Retina (tissue), 1 donor: ENCODE measurements around the gene ABTB1.
"Not testable (repeated sequence)": the region's sequence is repeated elsewhere in the genome, so short reads cannot be mapped to it uniquely, and the experiment has no call there.

Source experiments
- DNase-seq: peaks from one replicate; pipeline ENCODE4 v3.0.0-alpha.2; 2016

Gene ABTB1

DNA sequence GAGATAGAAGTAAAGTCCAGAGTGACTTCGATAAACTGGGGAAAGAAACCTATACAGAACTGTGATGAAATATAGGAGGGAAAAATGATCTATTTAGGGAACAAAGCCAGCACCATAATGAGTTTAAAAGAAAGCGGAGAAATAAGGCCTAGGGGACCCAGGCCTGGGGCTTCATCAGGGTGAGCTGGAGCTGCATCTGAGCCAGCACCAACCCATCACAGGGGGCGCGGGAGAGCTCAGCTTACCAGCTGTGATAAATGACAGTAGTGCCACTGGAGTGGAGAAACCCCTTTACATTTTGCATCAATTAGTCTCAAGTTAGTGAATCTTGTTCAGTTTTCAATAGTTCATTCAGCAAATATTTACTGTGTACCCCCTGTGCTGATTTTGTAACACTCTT, 22.5 kb upstream of the ABTB1 start:
- DNase-seq: no peak

DNA sequence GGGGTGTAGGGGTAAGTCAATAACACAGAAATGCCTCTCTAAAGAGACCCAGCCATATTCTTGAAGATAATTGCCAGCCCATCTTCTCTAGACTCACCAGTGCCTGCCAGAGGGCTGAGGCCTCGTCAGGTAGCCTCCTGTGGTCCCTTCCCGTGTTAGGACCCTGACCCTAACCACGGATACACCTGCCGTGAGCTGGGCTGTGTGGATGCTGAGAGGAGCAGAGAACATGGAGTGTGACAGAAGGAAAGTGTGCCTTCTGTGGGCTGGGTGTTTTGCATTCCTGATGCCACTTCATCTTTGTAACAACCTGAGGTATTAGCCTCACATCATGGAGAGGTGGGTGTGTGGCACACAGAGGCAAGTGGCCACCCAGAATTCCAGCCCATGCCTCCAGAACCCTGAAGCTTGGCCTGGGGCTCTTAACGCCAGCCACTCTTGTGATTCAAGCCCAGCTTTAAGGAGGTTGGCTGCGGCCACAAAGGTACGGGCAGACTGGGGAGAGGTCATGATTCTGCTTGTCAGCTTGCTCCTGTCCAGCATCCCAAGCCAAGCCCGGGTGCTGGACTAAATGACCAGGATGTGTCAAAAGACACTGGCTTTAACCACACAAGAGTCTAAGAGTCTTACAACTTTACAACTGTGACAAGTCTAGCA, 21.1 kb upstream of the ABTB1 start:
- peak; percentile 29 for DNase-seq

DNA sequence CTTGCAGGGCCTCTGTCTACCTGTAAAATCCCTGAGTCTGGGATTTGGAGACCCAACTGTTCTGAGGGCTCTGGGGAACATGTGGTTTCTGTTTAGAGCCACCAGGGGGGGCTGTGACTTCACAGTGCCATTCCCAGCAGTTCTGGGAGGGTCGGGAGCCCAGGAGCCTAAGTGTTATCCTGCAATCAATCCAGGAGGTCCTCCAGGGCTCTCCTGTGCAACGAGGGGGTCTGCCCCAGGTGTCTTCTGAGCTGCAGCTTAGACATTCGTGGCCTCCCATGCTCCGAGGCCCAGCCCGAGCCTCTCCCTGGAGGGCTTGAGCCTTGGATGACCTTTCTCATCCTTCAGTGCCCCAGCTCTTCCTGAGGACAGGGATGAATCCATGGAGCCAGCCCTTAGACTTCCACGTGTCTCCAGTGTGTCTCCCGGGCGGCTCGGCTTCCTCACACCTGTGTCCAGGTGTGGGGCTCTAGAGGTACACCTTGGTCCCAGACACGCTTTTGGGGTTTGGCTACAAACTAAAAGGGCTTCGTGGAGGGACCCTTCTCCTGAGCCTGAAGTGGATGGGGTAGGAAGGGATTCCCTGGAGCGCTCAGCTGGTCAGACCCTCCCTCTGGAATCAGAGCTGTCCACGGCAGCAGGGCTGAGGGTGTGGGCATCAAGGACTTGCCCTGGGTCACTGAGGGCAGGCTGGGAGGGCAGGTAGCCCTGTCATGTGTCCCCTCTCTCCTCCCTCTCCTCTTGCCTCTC, 20.3 kb upstream of the ABTB1 start:
- peak; percentile 80 for DNase-seq

DNA sequence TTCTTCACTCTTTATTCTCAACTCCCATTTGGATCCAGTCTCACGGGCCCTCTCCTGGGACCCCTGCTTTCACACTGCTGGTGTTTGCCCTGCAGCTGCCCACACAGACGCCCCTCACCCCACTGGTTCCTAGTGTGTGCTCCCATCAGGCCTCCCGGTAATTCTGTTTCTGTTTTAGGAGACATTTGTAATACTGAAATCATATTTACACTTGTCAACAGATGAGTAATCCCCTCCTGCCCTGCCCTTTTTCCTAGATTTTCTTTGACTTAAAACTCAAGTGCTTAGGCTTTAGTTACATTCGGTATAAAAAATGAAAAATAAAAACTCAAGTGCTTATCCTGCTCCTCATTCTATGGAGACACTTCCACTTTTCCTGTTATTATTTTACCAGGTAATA, 18.4 kb upstream of the ABTB1 start:
- no peak for DNase-seq

DNA sequence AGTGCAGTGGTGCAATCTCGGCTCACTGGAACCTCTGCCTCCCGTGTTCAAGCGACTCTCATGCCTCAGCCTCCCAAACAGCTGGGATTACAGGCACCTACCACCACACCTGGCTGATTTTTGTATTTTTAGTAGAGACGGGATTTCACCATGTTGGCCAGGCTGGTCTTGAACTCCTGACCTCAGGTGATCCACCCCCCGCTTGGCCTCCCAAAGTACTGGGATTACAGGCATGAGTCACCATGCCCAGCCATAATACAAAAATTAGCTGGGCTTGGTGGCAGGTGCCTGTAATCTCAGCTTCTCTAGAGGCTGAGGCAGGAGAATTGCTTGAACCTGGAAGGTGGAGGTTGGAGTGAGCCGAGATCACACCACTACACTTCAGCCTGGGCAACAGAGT, 17.8 kb upstream of the ABTB1 start:
- DNase-seq: not testable (repeated sequence)

DNA sequence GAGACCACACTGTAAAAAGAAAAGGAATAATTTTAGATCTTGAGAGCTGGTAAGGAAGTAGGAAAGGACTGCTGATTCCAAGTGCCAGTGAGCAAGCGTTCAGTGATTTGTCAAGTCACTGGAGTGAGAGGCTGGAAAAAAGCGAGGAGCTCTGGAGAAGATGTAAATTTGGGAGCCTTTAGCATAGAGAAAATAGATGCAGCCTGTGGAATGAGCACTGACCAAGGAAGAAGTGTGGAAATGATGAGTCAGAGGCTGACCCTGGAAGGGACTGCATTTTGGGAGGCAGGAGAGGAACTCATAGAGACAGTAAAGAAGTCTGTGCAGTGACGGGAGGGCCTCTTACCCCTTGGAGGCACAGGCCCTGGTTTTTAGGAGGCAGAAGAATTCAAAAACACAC, 17.1 kb upstream of the ABTB1 start:
- DNase-seq: no peak

DNA sequence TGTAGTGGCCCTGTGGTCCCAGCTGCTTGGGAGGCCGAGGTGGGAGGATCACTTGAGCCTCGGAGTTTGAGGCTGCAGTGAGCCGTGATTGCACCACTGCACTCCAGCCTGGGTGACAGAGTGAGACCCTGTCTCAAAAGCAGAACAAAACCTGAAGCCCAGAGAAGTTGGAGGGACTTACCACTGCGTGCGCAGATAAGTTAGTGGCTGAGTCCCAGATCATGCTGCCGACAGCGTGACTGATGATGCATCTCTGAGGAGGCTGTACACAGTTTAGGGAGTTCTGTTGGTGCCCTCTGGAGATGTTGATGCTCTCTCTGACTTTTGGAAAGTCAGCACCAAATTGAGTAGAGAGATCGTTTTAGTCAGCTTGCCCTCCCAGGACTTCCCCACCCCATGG, 15.8 kb upstream of the ABTB1 start:
- DNase-seq: no peak

DNA sequence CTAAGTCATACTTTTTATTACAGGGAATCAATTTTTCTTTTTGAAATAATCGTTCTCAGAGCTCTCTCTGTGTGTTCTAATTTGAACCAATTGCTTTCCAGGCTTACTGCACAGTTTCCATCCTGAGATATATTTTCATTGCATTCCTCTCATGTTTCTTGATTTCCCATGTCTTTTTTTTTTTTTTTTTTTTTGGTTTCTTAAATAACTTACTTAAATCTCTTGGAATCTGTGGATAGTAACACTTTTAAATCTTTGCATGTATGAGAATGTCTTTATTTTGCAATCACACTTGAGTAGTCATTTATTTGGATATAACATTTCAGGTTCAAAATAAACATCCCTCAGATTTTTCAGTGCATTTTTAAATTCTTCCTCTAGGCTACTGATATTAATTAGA, 14.5 kb upstream of the ABTB1 start:
- no peak for DNase-seq

DNA sequence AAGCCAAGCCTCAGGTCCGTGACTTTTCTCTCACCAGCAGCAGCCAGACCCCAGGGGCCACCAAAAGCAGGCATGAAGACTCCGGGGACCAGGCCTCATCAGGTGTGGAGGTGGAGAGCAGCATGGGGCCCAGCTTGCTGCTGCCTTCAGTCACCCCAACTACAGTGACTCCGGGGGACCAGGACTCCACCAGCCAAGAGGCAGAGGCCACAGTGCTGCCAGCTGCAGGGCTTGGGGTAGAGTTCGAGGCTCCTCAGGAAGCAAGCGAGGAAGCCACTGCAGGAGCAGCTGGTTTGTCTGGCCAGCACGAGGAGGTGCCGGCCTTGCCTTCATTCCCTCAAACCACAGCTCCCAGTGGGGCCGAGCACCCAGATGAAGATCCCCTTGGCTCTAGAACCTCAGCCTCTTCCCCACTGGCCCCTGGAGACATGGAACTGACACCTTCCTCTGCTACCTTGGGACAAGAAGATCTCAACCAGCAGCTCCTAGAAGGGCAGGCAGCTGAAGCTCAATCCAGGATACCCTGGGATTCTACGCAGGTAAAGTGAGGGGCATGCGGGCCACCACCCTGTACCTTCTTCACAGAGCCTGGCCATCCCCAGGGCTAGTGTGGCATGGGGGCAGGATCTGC, 12.0 kb upstream of the ABTB1 start:
- no peak for DNase-seq

DNA sequence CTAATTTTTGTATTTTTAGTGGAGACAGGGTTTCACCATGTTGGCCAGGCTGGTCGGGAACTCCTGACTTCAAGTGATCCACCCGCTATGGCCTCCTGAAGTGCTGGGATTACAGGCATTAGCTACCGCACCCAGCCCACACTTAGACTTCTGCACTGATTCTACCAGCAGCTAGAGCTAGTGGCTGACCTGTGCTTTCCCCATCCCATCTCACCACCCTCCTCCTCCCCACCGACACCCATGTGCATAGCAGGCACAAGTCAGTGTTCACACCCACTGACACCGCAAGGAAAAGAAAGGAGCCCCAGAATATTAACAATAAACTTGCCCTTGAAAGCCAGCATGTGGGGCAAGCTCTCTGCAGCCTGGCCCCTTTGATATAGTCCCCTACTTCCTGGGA, 11.2 kb upstream of the ABTB1 start:
- DNase-seq: no peak

DNA sequence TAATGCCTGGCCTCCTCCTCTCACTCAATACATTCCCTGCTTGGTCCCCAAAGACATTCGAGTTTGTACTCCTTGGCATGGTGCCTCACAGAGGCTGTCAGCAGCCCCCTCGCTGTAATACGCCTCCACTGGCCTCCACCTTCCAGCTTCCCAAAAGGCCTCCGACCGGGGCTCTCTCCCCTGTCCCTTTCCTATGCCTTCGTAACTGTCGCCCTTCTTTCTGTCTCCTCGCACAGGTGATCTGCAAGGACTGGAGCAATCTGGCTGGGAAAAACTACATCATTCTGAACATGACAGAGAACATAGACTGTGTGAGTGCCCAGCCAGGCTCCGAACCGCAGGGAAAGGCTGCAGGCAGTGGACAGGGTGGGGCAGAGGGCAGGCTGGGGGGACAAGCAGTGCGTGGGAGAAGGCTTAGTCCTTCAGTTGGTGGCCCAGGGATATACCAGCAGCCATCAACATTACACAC, 10.7 kb upstream of the ABTB1 start:
- DNase-seq: no peak

DNA sequence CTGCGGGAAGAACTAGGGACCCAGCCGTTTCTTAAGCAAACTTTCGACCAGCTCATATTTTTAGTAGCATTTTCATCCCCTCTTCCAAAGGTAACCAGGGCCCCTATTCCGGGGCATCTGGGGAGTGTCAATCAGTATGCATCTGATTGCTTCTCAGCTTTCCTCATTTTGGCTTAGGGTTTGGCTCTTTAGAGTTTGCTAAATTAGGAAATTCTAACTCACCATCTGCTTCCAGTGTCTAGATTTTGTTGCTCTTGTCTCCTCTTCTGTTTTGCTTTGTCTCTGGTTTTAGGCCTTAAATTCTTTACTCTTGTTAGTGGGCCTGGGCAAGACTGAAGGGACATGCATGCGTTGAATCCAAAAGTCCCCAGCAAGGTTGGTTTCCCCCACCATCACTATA, 9.6 kb upstream of the ABTB1 start:
- DNase-seq: no peak

DNA sequence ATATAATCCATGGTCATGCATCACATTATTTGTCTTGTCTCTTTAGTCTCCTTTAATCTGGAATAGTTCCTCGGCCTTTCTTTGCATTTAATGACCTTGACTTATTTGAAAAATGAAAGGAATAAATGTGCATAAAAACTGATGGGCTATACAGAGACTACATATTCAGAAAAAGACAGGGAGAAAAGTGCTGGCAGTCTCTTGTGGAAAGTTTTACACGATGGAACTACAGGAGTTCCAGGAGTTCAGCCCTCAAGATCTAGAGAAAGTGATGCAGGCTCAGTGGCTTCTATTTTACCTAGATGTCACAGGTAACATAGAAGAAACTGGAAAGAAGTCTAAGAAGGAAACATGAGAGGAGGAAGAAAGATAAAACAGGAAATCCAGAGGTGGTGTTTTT, 7.6 kb upstream of the ABTB1 start:
- DNase-seq: no peak

DNA sequence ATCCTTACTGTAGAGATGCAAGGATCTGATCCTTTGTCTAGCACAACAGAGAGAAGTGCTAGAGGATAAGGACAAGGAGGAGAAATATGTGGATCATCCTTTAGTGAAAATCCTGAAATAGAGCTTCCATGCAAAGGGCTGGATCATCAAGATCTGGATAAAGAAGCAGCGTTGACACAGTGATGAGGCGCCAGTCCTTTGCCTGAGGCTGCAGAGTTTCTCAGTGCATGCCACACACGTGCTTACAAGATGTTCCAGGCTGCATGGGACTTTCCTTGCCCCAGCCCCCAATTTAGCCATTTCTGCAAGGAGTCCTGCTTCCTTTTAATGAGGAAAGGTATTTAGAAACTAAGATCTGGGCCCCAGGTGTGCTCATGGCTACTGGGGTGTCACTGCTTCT, 7.2 kb upstream of the ABTB1 start:
- no peak for DNase-seq

DNA sequence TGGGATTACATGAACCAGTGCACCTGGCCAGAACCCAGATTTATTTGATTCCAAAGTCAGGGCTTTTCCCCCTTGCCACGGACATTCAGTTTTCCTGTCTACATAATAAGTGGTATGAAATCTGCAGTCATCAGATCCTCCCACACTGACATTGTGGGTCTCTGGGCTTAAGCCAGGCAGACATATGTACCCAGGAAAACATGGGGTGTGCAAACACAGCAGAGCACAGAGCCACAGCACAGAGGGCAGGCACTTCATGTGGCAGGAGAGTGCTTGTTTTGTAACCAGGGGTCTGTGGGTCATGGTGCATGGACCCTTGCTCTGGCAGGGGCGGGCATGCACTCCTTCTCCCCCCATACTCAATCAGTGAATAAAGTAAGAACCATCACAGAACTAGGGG, 6.1 kb upstream of the ABTB1 start:
- no peak for DNase-seq

DNA sequence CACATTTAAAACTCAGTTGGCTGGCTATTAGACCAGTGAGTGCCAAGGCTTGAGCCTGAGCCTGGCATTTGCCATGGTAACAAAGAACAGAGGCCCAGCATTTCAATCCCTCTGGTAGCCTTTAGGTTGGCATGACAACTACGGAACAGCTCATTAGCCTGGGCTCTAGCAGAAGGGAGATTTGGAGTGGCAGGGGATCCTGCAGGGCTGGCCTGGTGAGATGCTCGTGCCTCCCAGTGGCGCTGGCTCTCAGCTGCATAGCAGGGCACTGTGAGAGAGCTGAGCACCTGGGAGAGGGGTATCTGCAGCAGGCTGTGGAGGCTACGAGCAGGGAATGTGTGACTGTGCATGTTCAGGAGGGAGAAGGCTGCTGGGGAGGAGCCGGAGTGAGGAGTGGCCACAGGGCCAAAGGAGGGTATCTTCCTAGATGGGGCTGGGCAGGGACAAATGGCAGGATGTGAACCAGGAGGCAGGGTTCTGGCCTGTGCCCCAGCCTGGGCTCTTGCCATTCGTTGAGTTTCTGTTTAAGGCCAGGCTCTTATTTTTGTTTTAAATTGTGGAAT, 5.6 kb upstream of the ABTB1 start:
- no peak for DNase-seq

DNA sequence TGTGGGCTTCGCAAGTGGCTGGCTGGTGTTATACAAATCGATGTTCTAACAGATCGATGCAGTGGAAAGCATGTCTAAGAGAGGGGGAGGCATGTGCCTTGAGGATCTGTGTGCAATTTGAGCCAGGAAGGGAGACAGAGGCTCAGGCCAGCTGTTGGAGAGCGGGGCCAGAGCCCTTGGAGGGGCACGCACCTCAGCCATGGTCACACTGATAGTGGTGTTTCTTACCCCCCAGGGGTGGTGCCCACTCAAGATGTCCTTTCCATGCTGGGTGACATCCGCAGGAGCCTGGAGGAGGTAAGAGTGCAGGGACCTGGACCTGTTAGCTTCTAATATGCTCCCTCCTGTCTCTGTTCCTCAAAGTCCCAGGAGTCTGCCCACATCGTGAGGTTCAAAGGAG, 3.8 kb upstream of the ABTB1 start:
- no peak for DNase-seq

DNA sequence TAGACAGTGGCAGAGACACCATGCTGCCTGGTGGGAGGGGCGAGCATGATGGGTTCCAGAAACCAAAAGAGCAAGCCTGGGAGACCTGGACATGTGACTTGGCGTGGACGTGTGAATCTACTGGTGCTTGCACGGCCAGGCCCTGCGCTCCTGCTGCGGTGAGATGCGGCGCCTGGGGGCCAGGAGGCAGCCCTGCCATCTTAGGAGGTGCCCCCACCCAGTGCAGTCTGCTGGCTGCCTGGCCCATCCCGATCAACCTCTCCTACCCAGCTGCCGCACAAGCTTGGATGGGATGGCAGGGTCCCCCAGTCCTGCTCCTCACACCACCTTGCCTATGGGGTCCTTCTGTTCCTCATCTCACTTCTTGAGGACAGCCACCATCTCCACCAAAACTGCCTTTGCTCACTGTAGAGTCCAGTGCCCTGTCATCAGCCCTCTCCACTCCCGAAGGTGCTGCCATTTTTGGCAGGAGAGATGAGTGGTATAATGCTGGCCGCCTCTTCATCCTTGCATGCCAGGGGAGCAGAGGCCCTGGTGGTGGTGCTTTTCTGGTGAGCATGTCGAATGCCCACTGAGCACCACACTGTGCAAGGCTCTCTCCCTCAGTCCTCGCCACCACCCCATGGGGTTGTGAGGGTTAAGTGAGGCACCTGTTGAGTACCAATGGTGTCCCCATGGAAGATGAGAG, 3.1 kb upstream of the ABTB1 start:
- no peak for DNase-seq

DNA sequence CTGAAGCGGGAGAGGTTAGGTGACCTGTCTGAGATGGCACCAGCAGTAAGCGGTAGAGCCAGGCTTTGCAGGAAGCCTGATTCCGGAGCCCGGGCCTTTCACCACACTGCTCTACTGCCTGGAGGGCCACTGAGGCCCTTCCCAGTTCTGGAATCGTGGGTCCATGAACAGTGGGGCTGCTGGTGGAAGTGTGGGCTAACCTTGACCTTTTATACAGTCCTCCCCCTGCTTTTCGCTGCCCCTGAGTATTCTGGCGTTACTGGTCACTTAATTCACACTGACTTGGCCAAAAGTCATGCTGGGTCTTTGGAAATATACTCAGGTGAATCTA, 2.6 kb upstream of the ABTB1 start:
- DNase-seq: no peak

DNA sequence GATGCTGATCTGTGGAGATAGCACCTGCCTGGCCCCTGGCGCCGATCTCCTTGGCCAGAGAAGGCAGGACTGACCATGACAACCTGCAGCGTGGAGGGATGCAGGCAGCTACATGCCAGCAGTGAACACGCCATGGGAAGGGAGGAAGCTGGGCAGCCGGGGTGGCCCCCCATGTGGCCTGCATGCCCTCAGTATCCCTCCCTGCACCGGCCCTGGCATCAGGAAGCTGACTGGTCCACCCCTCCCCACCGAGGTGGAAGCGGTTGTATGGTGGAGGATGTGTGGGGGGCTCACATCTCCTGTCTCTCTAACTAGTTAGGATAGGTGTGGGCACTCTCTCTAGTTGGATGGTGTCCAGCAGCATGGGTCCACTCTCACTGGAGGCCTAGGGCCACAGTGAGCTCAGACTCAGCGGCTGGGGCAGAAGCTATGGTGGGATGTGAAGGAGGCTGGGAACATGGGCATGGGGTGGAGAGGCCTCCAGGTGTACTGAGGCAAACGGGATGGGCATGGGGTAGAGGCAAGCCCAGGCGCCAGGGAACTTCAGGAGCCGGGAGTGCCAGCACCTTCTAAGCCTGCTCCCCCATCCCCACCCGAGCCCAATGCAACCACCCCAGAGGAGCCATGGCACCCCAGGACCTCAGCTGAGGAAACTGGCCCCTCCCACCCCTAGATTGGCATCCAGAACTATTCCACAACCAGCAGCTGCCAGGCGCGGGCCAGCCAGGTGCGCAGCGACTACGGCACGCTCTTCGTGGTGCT, 1.8 kb upstream of the ABTB1 start:
- no peak for DNase-seq

DNA sequence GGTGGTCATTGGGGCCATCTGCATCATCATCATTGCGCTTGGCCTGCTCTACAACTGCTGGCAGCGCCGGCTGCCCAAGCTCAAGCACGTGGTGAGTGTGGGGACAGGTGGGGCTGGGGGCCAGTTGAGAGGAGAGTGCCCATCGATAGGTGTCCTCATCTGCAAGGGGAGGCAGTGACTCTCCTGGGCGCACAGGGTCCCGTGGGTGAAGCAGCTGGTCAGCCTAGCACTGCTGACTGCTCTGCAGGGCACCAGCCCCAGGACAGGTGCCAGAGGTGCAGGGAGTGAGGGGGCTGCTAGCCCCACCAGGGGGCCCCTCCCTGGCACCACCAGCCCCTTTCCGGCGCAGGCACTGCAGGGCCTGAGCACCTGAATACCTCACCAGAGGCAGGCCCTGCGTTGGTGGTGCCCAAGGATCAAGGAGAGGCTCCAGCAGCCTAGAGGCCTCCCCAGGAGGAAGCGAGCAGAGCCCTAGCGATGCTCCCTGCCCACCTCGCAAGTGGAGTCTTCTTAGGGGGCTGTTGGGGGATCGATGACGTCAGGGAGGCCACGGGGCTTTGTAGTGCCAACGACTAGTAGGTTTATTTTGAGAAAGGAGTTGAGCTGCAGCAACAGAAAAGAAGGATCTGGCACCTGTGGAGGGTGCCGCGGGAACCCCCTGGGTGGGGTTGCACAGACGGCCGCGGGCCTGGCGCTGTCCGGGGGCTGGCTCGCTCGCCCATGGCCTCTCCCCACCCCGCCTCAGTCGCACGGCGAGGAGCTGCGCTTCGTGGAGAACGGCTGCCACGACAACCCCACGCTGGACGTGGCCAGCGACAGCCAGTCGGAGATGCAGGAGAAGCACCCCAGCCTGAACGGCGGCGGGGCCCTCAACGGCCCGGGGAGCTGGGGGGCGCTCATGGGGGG, 976 bp upstream of the ABTB1 start:
- peak; percentile 69 for DNase-seq
